Breast epithelium (tissue), 4 donors: ENCODE measurements around the gene SBK1. TPM values are rescaled to one million over a fixed set of nuclear protein-coding genes. Genes with fewer than 3 reads are reported as not detected.

Experiments
- DNase-seq, 2 donors: peaks; one replicate each; pipeline ENCODE4 v3.0.0-alpha.2; 2019; ENCODE audit warnings: low spot score in 2 of 2
- H3K27ac ChIP-seq, 2 donors: fragments of 200-600 bp; sonication (generic) in 1 of 2; one replicate each; pipeline ENCODE4 v1.5.1; 2016 to 2019; ENCODE audit warnings: mild to moderate bottlenecking in 1 of 2
- H3K27me3 ChIP-seq, 2 donors: fragments of 200-600 bp; sonication (generic) in 1 of 2; one replicate each; pipeline versions ENCODE4 v1.5.1 to v1.6.0; 2017 to 2019; ENCODE audit warnings: control low read depth in 1 of 2, mild to moderate bottlenecking in 1 of 2
- H3K36me3 ChIP-seq: fragments of 200-600 bp; one replicate; pipeline ENCODE4 v1.5.1; 2019
- H3K4me1 ChIP-seq, 2 donors: fragments of 200-600 bp; sonication (generic); one replicate each; pipeline ENCODE4 v1.5.1; 2016 to 2019; ENCODE audit warnings: control low read depth in 1 of 2
- H3K4me3 ChIP-seq, 3 donors: fragments of 200-600 bp; sonication (generic); 1 replicate in 2 of 3; 2 replicates in 1 of 3; pipeline ENCODE4 v1.5.1; 2016 to 2019; ENCODE audit warnings: mild to moderate bottlenecking in 3 of 3, moderate library complexity in 2 of 3
- H3K9me3 ChIP-seq, 2 donors: fragments of 200-600 bp; sonication (generic) in 1 of 2; one replicate each; pipeline ENCODE4 v1.5.1; 2016 to 2019; ENCODE audit warnings: control low read depth in 1 of 2
- POLR2A ChIP-seq: fragments of 450-650 bp; IDR thresholded peaks from one replicate; pipeline ENCODE4 v1.6.1; 2016; ENCODE audit warnings: antibody characterized with exemption, mild to moderate bottlenecking, moderate library complexity
- POLR2AphosphoS5 ChIP-seq, 3 donors: sonication (generic); formaldehyde crosslinking; IDR thresholded peaks; one replicate each; pipeline ENCODE4 v1.6.1; 2017; ENCODE audit warnings: antibody characterized with exemption in 3 of 3
- intact Hi-C: fragments of 100-400 bp; cut with DNase I; formaldehyde crosslinking; loops from one replicate; pipeline ENCODE4 v1.15.1; 2023; ENCODE audit warnings: low total_unique reads
- total RNA-seq, 3 donors: library from RNA; depleted of rRNA; stranded (reverse); fragments of >200 nt; gene quantifications; one replicate each; pipeline ENCODE4 v1.1.0, GENCODE V29; 2016
- TF ChIP-seq, protein P1 (sequence below), 3 donors: fragments of 450-650 bp; IDR thresholded peaks; one replicate each; pipeline ENCODE4 v1.5.1; 2016 to 2017; ENCODE audit warnings: antibody characterized with exemption in 3 of 3, mild to moderate bottlenecking in 3 of 3, moderate library complexity in 3 of 3

SBK1 gene
- total RNA-seq, 3 donors from 2014 or later, result 0.16 to 1.5 (median 1.3) TPM

DNA sequence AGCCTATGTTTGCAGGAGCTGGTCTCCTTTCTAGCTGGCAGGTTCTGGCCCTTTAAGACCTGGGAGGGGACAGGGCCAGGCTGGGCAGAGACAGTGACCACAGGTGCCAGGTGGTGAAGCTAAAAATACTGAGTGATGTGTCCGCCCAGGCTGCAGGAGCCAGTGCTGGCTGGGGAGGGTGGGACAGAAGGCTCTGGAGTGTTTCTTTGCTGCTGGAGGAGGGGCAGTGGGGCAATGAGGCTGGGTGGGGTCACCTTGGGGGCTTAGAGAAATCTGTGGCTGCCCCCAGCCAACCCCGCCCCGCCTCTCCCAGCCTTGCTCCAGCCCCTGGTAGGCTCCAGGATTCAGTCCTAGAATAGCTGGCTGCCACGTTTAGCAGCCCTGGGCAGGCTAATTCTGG is 30.4 kb upstream of the SBK1 start:
- Histone ChIP-seq H3K27ac (no peak overlapping the region), H3K4me1 (no peaks in the 10 kb centered on the region), H3K9me3 (no peaks in the 10 kb centered on the region), H3K36me3 (no peaks in the 10 kb centered on the region), H3K27me3 (peaks cover 0 to 17% of the 10 kb centered on the region in 2 donors), H3K4me3 (no peak overlapping the region)
- intact Hi-C loops, result no loop called here
- no peak for TF ChIP-seq POLR2A
- TF ChIP-seq POLR2AphosphoS5 (IDR thresholded peaks at IDR 0.05), result no peak
- TF ChIP-seq, protein P1, sequence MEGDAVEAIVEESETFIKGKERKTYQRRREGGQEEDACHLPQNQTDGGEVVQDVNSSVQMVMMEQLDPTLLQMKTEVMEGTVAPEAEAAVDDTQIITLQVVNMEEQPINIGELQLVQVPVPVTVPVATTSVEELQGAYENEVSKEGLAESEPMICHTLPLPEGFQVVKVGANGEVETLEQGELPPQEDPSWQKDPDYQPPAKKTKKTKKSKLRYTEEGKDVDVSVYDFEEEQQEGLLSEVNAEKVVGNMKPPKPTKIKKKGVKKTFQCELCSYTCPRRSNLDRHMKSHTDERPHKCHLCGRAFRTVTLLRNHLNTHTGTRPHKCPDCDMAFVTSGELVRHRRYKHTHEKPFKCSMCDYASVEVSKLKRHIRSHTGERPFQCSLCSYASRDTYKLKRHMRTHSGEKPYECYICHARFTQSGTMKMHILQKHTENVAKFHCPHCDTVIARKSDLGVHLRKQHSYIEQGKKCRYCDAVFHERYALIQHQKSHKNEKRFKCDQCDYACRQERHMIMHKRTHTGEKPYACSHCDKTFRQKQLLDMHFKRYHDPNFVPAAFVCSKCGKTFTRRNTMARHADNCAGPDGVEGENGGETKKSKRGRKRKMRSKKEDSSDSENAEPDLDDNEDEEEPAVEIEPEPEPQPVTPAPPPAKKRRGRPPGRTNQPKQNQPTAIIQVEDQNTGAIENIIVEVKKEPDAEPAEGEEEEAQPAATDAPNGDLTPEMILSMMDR (IDR thresholded peaks at IDR 0.05), result no peak
- no peak for DNase-seq

- TF ChIP-seq, protein P1 (IDR thresholded peaks at IDR 0.05), result no peak
- TF ChIP-seq POLR2AphosphoS5 (IDR thresholded peaks at IDR 0.05), result no peak
- TF ChIP-seq POLR2A, result no peak
Measured at GRCh38 chr16:28263305-28263704, 29.0 kb upstream of the SBK1 start.

DNA sequence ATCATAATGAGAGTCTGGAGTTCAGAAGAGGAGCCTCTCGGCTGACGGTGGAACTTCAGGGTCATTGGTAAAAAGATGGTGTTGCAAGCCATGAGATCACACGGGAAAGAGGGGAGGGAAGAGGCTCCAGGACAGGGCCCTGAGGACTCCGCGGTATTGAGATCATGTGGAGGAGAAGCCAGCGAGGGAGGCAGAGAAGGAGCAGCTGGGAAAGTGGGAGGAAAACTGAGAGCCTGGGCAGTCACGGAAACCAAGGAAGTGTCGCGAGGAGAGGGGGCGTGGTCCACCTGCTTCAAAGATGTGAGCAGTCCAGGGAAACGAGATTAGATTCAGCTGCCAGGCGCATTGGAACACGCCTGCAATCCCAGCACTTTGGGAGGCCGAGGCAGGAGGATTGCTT is 27.7 kb upstream of the SBK1 start:
- Histone ChIP-seq H3K27ac (no peak overlapping the region), H3K4me3 (no peak overlapping the region), H3K4me1 (no peaks in the 10 kb centered on the region), H3K9me3 (no peaks in the 10 kb centered on the region), H3K36me3 (no peaks in the 10 kb centered on the region), H3K27me3 (no peaks in the 10 kb centered on the region)
- no peak for TF ChIP-seq POLR2AphosphoS5 (IDR thresholded peaks at IDR 0.05)
- TF ChIP-seq, protein P1 (IDR thresholded peaks at IDR 0.05), result no peak
- peak in 1 of 2 donors; percentile 28 for DNase-seq
- intact Hi-C loops, result no loop called here

More at GRCh38 chr16:28263305-28263704, 29.0 kb upstream of the SBK1 start:
- no peaks in the 10 kb centered on the region for H3K9me3 ChIP-seq
- DNase-seq, result no peak
- no peak overlapping the region for H3K4me3 ChIP-seq
- H3K36me3 ChIP-seq, result no peaks in the 10 kb centered on the region
- intact Hi-C loops, result no loop called here
- H3K4me1 ChIP-seq, result no peaks in the 10 kb centered on the region
- H3K27me3 ChIP-seq, result peaks cover 0 to 10% of the 10 kb centered on the region in 2 donors
- no peak overlapping the region for H3K27ac ChIP-seq

GRCh38 chr16:28265822-28266221 is 26.5 kb upstream of the SBK1 start:
- no peak overlapping the region for H3K4me3 ChIP-seq
- H3K9me3 ChIP-seq, result no peaks in the 10 kb centered on the region
- DNase-seq, result no peak
- no peaks in the 10 kb centered on the region for H3K27me3 ChIP-seq
- intact Hi-C loops, result no loop called here
- no peaks in the 10 kb centered on the region for H3K36me3 ChIP-seq
- H3K4me1 ChIP-seq, result no peaks in the 10 kb centered on the region
- TF ChIP-seq POLR2AphosphoS5 (IDR thresholded peaks at IDR 0.05) (no peak), POLR2A (no peak)
- TF ChIP-seq, protein P1 (IDR thresholded peaks at IDR 0.05), result no peak
- no peak overlapping the region for H3K27ac ChIP-seq

DNA sequence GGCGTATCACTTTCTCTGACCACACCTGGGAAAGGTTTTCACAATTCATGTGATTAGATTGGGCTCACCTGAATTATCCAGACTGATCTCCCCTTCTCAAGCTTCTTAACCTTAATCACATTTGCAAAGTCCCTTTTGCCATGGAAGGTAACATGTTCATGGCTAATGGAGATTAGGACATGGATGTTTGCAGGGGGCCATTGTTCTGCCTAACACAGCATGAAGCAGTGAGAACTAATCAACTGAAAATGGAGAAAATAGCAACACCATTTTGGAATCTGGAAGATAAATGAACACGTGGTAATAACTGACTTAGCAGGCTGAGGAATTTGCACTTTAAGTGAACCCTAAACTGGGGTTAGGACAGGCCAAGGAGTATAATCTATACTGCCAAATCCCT is 25.0 kb upstream of the SBK1 start:
- intact Hi-C loops, result no loop called here
- no peak for DNase-seq
- Histone ChIP-seq H3K27ac (no peak overlapping the region), H3K4me3 (no peak overlapping the region), H3K9me3 (no peaks in the 10 kb centered on the region), H3K36me3 (no peaks in the 10 kb centered on the region), H3K4me1 (no peaks in the 10 kb centered on the region), H3K27me3 (no peaks in the 10 kb centered on the region)
- TF ChIP-seq POLR2A, result no peak
- TF ChIP-seq POLR2AphosphoS5 (IDR thresholded peaks at IDR 0.05), result no peak
- TF ChIP-seq, protein P1 (IDR thresholded peaks at IDR 0.05), result no peak
